GM12878 (cell line): ENCODE measurements around the gene RHCG. TPM values are rescaled to one million over a fixed set of nuclear protein-coding genes. Genes with fewer than 3 reads are reported as not detected.

Source experiments
- ATAC-seq: fragments of 200-7000 bp; cut with Tn5 transposase; 3 replicates; pipeline ENCODE4 v1.9.1; 2020; ENCODE audit warnings: mild to moderate bottlenecking, moderate library complexity
- BruUV-seq: library from RNA; stranded (reverse); fragments of 400-500 nt; replicated peaks from 2 replicates; lab custom pipeline; 2021; lab: Mats Ljungman, UMichigan
- CTCF ChIA-PET: fragments of 300-600 bp; sonication (Branson Sonifier 250); formaldehyde crosslinking; extraction: SDS; loops from one replicate; lab custom pipeline; 2021; ENCODE audit warnings: inconsistent platforms; lab: Yijun Ruan, JAX
- POLR2A ChIA-PET: fragments of 350-600 bp; formaldehyde crosslinking; extraction: SDS; loops from one replicate; lab custom pipeline; 2021; ENCODE audit warnings: inconsistent platforms; lab: Charles Lee
- RAD21 ChIA-PET: fragments of 300-600 bp; sonication (Branson Sonifier 250); formaldehyde crosslinking; loops from one replicate; lab custom pipeline; 2023; ENCODE audit warnings: antibody characterized with exemption; ENCODE audit not compliant: unreplicated experiment; lab: Charles Lee
- SMC1A ChIA-PET: fragments of 300-600 bp; sonication (Branson Sonifier 250); formaldehyde crosslinking; loops from one replicate; lab custom pipeline; 2023; ENCODE audit not compliant: unreplicated experiment, uncharacterized antibody; lab: Charles Lee
- DNase-seq: peaks from one replicate; pipeline ENCODE4 v3.0.0-alpha.2; 2011; ENCODE audit warnings: low read depth, low spot score
- FAIRE-seq: peaks from 3 replicates; lab custom pipeline; 2011; peaks lifted over from hg19 to GRCh38; lab: Jason Lieb, UNC
- H2AFZ ChIP-seq: 2 replicates; pipeline ENCODE4 v1.6.0; 2011; ENCODE audit warnings: low read depth, low read length, control low read depth; ENCODE audit not compliant: control insufficient read depth
- H3K27ac ChIP-seq: 2 replicates; pipeline ENCODE4 v1.5.1; 2011; ENCODE audit warnings: control low read depth; ENCODE audit not compliant: control insufficient read depth, insufficient read depth
- H3K27me3 ChIP-seq, 2 experiments: replicated peaks in 1 of 2; 2 replicates each; pipeline versions ENCODE4 v1.6.0 to v1.6.1; 2011; ENCODE audit warnings: low read length in 1 of 2; ENCODE audit not compliant: control insufficient read depth in 2 of 2, insufficient read depth in 2 of 2
- H3K36me3 ChIP-seq, 2 experiments: 2 replicates each; pipeline ENCODE4 v1.5.1; 2011; ENCODE audit warnings: low read length in 1 of 2; ENCODE audit not compliant: control insufficient read depth in 2 of 2, insufficient read depth in 2 of 2
- H3K4me1 ChIP-seq: 2 replicates; pipeline ENCODE4 v1.6.1; 2011; ENCODE audit warnings: mild to moderate bottlenecking, low read length, moderate library complexity, mixed read lengths; ENCODE audit not compliant: control insufficient read depth, insufficient read depth
- H3K4me2 ChIP-seq: 2 replicates; pipeline ENCODE4 v1.6.0; 2011; ENCODE audit warnings: control low read depth; ENCODE audit not compliant: control insufficient read depth, insufficient read depth
- H3K4me3 ChIP-seq: fragments of 200-600 bp; sonication (generic); 2 replicates; pipeline ENCODE4 v1.5.1; 2016
- H3K79me2 ChIP-seq: 2 replicates; pipeline ENCODE4 v1.6.0; 2011; ENCODE audit warnings: low read length; ENCODE audit not compliant: control insufficient read depth, insufficient read depth
- H3K9ac ChIP-seq: 2 replicates; pipeline ENCODE4 v1.8.0; 2011; ENCODE audit warnings: low read length, control low read depth, mixed read lengths; ENCODE audit not compliant: control insufficient read depth, insufficient read depth
- H3K9me3 ChIP-seq: replicated peaks from 3 replicates; pipeline ENCODE4 v1.5.1; 2011; ENCODE audit warnings: mild to moderate bottlenecking, low read length; ENCODE audit not compliant: control insufficient read depth, insufficient read depth
- H4K20me1 ChIP-seq: 2 replicates; pipeline ENCODE4 v1.6.0; 2011; ENCODE audit not compliant: control insufficient read depth, insufficient read depth
- BHLHE40 ChIP-seq, 2 experiments: fragments of 450-650 bp in 1 of 2; IDR thresholded peaks; 2 replicates each; pipeline ENCODE4 v1.6.1; 2011 to 2017; ENCODE audit warnings: low read depth in 2 of 2, borderline replicate concordance in 1 of 2, improper control_type of control experiment in 1 of 2, low read length in 1 of 2, mild to moderate bottlenecking in 1 of 2
- CEBPZ ChIP-seq: fragments of 150-350 bp; IDR thresholded peaks from 2 replicates; pipeline ENCODE4 v1.6.1; 2016; ENCODE audit warnings: low read depth, low read length
- HCFC1 ChIP-seq: fragments of 150-350 bp; IDR thresholded peaks from 2 replicates; pipeline ENCODE4 v1.6.1; 2014; ENCODE audit warnings: low read length
- JUND ChIP-seq: IDR thresholded peaks from 2 replicates; pipeline ENCODE4 v1.6.1; 2012; ENCODE audit warnings: low read depth, mild to moderate bottlenecking, low read length, improper control_type of control experiment, moderate library complexity
- KAT2A ChIP-seq: conservative IDR thresholded peaks from 2 replicates; pipeline ENCODE4 v1.6.1; 2011; ENCODE audit warnings: low read depth, low read length; ENCODE audit not compliant: control insufficient read depth
- MTA3 ChIP-seq: IDR thresholded peaks from 2 replicates; pipeline ENCODE4 v1.6.1; 2012; ENCODE audit warnings: low read length, inconsistent platforms, borderline replicate concordance
- MYC ChIP-seq: IDR thresholded peaks from 2 replicates; pipeline ENCODE4 v1.6.1; 2011; ENCODE audit warnings: mild to moderate bottlenecking, low read length, moderate library complexity, inconsistent platforms; ENCODE audit not compliant: insufficient read depth, insufficient replicate concordance, insufficient read length, severe bottlenecking
- RAD21 ChIP-seq: IDR thresholded peaks from 2 replicates; pipeline ENCODE4 v1.6.1; 2011; ENCODE audit warnings: mild to moderate bottlenecking, low read depth, low read length, moderate library complexity; ENCODE audit not compliant: insufficient read depth
- STAT3 ChIP-seq: IDR thresholded peaks from 2 replicates; pipeline ENCODE4 v1.6.1; 2011; ENCODE audit warnings: low read depth, low read length, improper control_type of control experiment
- ZBTB4 ChIP-seq: fragments of 450-650 bp; formaldehyde crosslinking; IDR thresholded peaks from 2 replicates; pipeline ENCODE4 v1.4.0; 2022; ENCODE audit warnings: mild to moderate bottlenecking, moderate library complexity
- WGBS: methylation state at CpG from one replicate; pipeline ENCODE4 v1.1.6; 2016; ENCODE audit warnings: low lambda C conversion rate; ENCODE audit not compliant: insufficient replicate concordance, insufficient coverage; ENCODE audit errors: missing lambda C conversion rate; 5-methylcytosine and 5-hydroxymethylcytosine counted together
- in situ Hi-C: fragments of 300-500 bp; cut with MboI; formaldehyde crosslinking; loops from 9 replicates; pipeline ENCODE4 v1.14.3; 2018; ENCODE audit warnings: mixed read lengths
- intact Hi-C: fragments of 100-400 bp; cut with micrococcal nuclease; formaldehyde crosslinking; loops from one replicate; pipeline ENCODE4 v1.14.2; 2022; ENCODE audit not compliant: unreplicated experiment
- polyA plus RNA-seq, 11 experiments: library from polyadenylated mRNA; depleted of rRNA in 4 of 11; unstranded in 6 of 11; stranded (reverse) in 5 of 11; fragments of >200 nt; fragmentation: Nextera tagmentation in 4 of 11; fragmentation: Illumina TruSeq in 1 of 11; extraction: Ambion mirVana in 4 of 11; extraction: Trizol in 1 of 11; gene quantifications; 1 replicate in 1 of 11; 2 replicates in 10 of 11; pipeline versions ENCODE4 v1.2.1 to v1.2.3, GENCODE V29; 2011 to 2016; ENCODE audit warnings: inconsistent platforms in 2 of 11, missing spikeins in 2 of 11, low read depth in 1 of 11
- total RNA-seq, 4 experiments: library from RNA; depleted of rRNA in 3 of 4; stranded (reverse); fragments of >200 nt in 3 of 4; fragmentation: Illumina TruSeq in 1 of 4; extraction: Trizol in 1 of 4; gene quantifications; 2 replicates each; pipeline versions ENCODE4 v1.2.1 to v1.2.3, GENCODE V29; 2013 to 2021

RHCG gene
- total and polyA plus RNA-seq, 10 of the 15 experiments (the other 5 are each of a cell fraction or from before 2014, with no cell fraction given), result 0.05 to 0.11 TPM; not detected in 8

DNA sequence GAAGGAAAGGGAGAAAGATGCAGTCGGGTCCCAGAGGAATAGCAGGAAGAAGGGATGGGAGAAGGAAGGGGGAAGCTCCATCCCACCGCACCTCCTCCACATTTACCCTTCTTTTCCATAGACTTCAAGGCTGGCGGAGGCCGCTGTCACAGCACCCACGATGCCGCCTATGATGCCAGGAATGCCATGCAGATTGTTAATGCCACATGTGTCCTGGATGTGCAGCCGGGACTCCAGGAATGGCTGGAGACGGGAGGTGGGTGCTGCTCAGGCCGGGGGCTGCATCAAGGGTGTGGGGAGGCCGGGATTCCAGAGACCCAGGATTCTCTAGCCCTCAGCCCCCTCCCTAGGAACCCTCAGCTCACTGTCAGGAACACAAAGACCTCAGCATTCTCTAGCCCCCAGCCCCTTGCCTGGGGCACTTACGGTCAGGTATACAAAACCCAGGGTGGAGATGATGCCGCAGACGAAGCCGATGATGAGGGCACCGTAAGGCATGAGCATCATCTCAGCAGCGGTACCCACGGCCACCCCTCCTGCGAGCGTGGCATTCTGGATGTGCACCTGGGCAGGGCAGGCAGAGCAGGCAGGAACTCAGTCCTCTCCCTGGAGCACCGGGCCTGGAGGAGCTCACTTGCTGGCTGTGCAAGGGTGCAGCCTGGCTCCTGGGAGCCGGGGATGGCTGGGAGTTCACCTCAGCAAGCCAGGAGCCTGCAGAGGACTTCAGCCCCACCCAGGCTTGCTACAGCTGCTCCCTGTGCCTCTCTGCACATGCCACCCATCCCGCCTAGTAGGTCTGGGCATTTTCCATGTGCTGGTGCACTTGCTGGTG lies 18.8 kb downstream of the RHCG start:
- 40% methylated on average over 22 of the region's 22 CpGs for WGBS
- CTCF ChIA-PET, result interaction anchor here (1.3 to 1.4 kb wide), 2 partner anchors 35 to 119 kb away, joined by 3 to 5 read pairs; no protein-coding TSS in a partner anchor
- SMC1A ChIA-PET, result no interaction called here
- no peak overlapping the region for H3K27ac ChIP-seq
- no peak for ATAC-seq
- no peak overlapping the region for H3K9ac ChIP-seq
- H3K4me2 ChIP-seq, result no peak overlapping the region
- no peaks in the 10 kb centered on the region for H3K4me1 ChIP-seq
- TF ChIP-seq RAD21 (no peak), MYC (no peak), KAT2A (no peak), BHLHE40 (IDR thresholded peaks at IDR 0.05; ENCODE audit: borderline replicate concordance in 1 of 2, low read depth in 2 of 2, low read length in 1 of 2) (no peak), JUND (no peak), CEBPZ (no peak), MTA3 (no peak), HCFC1 (no peak), ZBTB4 (no peak), STAT3 (no peak)
- intact Hi-C loops (no loop called here), in situ Hi-C loops (no loop called here)
- no peak overlapping the region for H2AFZ ChIP-seq
- no peaks in the 10 kb centered on the region for H3K79me2 ChIP-seq
- H4K20me1 ChIP-seq, result no peaks in the 10 kb centered on the region
- no TSS peak for BruUV-seq
- POLR2A ChIA-PET, result no interaction called here
- H3K27me3 ChIP-seq, result peaks cover 0 to 3% of the 10 kb centered on the region in 2 experiments; a peak in 1 of 4 replicates
- no peak for DNase-seq
- no peaks in the 10 kb centered on the region for H3K9me3 ChIP-seq
- H3K4me3 ChIP-seq, result no peak overlapping the region
- RAD21 ChIA-PET, result interaction anchor here (0.9 kb wide), 1 partner anchor 30 kb away, joined by 3 read pairs; no protein-coding TSS in a partner anchor
- no peak for FAIRE-seq
- no peaks in the 10 kb centered on the region for H3K36me3 ChIP-seq
